ENCODE data around the gene ITGA2B.
A peak's percentile ranks its signal among the peaks of the same experiment; 100 is the strongest.

ITGA2B gene

DNA sequence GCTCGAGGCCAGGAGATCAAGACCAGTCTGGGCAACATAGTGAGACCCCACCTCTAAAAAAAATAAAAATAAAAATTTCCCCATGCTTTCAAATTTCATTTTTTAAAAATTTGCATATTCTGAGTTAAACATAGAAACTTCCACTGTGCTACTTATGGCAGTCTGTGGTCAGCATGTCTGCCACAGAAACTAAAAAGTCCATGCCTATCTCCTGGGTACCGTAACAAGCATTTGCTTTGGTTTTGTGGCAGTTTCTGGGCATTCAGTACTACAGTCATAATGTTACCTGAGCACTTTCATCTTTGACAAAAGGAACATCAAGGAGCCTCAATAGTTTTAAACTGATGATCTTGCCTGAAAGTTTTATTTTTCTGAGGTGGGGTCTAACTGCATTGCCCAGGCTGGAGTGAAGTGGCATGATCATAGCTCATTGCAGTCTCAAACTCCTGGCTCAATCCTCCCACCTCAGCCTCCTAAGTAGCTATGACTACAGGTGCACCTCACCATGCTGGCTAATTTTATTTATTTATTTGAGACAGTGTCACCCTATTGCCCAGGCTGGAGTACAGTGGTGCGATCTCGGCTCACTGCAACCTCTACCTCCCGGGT is 13.2 kb upstream of the ITGA2B start (continued):
- TF ChIP-seq CSDC2 (CRISPR knock-in tag; IDR thresholded peaks at IDR 0.05) = no peak

DNA sequence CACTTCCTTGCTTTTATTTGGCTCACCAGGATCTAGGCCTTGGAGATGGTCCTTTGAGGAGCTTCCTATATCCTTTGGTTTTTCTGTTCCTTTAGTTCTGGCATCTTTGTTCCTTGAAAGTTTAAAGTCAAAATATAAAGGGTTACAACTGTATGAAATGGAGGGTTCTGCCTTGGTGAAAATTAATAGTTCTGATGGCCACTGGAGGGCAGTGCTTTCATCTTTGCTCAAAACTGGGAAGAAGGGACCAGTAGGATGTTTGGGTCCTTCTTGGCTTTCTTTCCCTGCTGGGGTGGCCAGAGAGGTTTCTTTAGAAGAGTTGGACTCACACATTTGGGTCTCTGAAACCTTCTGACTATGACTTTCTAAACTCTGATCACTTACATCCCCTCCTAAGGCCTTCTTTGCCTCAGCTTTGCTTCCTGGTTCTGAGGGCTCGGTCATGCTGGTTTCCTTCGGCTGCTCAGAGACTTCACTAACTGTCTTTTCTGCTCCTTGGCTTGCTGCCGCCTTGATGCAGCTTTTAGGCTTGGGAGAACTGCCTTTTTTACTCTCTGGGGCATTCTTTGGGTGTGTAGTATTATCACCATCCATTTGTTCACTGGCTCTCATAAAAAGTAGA is 10.9 kb upstream of the ITGA2B start:
- ATAC-seq = peak; percentile 82
- no peak for TF ChIP-seq PPARA (CRISPR knock-in tag; IDR thresholded peaks at IDR 0.05; ENCODE audit: borderline replicate concordance)
- no peak for TF ChIP-seq ESRRG (CRISPR knock-in tag; IDR thresholded peaks at IDR 0.05)
- TF ChIP-seq CSDC2 (CRISPR knock-in tag; IDR thresholded peaks at IDR 0.05) = no peak
- TF ChIP-seq, protein P1, sequence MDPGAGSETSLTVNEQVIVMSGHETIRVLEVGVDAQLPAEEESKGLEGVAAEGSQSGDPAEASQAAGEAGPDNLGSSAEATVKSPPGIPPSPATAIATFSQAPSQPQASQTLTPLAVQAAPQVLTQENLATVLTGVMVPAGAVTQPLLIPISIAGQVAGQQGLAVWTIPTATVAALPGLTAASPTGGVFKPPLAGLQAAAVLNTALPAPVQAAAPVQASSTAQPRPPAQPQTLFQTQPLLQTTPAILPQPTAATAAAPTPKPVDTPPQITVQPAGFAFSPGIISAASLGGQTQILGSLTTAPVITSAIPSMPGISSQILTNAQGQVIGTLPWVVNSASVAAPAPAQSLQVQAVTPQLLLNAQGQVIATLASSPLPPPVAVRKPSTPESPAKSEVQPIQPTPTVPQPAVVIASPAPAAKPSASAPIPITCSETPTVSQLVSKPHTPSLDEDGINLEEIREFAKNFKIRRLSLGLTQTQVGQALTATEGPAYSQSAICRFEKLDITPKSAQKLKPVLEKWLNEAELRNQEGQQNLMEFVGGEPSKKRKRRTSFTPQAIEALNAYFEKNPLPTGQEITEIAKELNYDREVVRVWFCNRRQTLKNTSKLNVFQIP (CRISPR knock-in tag; IDR thresholded peaks at IDR 0.05; ENCODE audit: borderline replicate concordance, low read depth) = no peak
- TF ChIP-seq ARNTL (CRISPR knock-in tag; IDR thresholded peaks at IDR 0.05; ENCODE audit: borderline replicate concordance, low read depth) = no peak
- TF ChIP-seq, protein P2, sequence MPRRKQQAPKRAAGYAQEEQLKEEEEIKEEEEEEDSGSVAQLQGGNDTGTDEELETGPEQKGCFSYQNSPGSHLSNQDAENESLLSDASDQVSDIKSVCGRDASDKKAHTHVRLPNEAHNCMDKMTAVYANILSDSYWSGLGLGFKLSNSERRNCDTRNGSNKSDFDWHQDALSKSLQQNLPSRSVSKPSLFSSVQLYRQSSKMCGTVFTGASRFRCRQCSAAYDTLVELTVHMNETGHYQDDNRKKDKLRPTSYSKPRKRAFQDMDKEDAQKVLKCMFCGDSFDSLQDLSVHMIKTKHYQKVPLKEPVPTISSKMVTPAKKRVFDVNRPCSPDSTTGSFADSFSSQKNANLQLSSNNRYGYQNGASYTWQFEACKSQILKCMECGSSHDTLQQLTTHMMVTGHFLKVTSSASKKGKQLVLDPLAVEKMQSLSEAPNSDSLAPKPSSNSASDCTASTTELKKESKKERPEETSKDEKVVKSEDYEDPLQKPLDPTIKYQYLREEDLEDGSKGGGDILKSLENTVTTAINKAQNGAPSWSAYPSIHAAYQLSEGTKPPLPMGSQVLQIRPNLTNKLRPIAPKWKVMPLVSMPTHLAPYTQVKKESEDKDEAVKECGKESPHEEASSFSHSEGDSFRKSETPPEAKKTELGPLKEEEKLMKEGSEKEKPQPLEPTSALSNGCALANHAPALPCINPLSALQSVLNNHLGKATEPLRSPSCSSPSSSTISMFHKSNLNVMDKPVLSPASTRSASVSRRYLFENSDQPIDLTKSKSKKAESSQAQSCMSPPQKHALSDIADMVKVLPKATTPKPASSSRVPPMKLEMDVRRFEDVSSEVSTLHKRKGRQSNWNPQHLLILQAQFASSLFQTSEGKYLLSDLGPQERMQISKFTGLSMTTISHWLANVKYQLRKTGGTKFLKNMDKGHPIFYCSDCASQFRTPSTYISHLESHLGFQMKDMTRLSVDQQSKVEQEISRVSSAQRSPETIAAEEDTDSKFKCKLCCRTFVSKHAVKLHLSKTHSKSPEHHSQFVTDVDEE (CRISPR knock-in tag; IDR thresholded peaks at IDR 0.05) = no peak
- no peak for TF ChIP-seq ZFP30 (CRISPR knock-in tag; IDR thresholded peaks at IDR 0.05)

DNA sequence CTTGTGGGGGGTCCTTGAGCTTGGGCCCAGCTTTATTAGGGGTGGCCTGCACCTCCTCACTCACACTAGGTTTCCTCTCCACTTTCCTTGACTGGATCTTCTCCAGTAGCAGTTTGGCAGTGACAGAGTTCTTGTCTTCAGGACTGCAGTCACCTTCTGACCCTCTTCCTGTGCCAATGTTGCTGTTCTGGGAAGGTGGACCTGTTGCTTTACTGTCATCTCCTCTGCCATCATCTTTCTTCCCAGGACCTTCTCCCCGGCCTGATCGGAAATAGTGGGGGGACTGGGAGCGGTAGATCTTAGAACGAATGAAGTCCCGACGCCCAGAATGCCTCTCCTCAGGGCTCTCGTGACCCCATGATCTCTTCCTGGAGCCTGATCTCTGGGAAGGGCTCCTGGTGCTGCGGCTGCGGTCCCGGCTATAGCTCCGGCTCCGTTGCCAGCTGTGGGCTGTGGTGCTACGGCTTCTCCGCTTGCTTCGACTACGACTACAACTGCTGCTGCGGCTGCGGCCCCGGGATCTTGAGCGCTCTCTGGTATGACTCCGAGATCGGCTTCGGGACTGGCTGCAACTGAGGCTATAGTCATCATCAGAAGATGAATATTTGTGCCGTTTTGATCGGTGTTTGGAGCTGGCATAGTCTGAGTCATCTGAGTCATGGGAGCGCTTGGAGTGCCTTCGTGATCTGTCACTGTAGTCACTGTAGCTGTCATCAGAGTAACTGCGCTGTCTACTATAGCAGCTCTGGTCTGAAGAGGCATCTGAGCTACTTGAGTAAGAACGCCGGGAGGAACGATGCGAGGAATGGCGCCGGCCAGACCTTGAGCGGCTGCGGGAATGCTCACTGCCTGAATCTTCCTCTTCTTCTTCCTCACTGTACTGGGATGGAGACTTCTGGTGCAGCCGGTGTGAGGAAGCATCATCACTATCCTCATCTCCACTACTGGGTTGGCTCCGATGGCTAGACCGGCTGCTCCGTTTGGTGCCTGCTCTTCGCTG is 9.5 kb upstream of the ITGA2B start:
- no peak for ATAC-seq
- TF ChIP-seq PPARA (CRISPR knock-in tag; IDR thresholded peaks at IDR 0.05; ENCODE audit: borderline replicate concordance) = no peak
- TF ChIP-seq ZNF70 (CRISPR knock-in tag; IDR thresholded peaks at IDR 0.05) = no peak
- no peak for TF ChIP-seq ARNTL (CRISPR knock-in tag; IDR thresholded peaks at IDR 0.05; ENCODE audit: borderline replicate concordance, low read depth)
- TF ChIP-seq, protein P3, sequence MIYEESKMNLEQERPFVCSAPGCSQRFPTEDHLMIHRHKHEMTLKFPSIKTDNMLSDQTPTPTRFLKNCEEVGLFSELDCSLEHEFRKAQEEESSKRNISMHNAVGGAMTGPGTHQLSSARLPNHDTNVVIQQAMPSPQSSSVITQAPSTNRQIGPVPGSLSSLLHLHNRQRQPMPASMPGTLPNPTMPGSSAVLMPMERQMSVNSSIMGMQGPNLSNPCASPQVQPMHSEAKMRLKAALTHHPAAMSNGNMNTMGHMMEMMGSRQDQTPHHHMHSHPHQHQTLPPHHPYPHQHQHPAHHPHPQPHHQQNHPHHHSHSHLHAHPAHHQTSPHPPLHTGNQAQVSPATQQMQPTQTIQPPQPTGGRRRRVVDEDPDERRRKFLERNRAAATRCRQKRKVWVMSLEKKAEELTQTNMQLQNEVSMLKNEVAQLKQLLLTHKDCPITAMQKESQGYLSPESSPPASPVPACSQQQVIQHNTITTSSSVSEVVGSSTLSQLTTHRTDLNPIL (CRISPR knock-in tag; IDR thresholded peaks at IDR 0.05; ENCODE audit: low read depth) = no peak
- TF ChIP-seq, protein P2 (CRISPR knock-in tag; IDR thresholded peaks at IDR 0.05) = no peak
- TF ChIP-seq ZNF8 (CRISPR knock-in tag; IDR thresholded peaks at IDR 0.05) = no peak
- no peak for TF ChIP-seq RARB (CRISPR knock-in tag; IDR thresholded peaks at IDR 0.05)
- no peak for TF ChIP-seq ESRRG (CRISPR knock-in tag; IDR thresholded peaks at IDR 0.05)
- TF ChIP-seq CSDC2 (CRISPR knock-in tag; IDR thresholded peaks at IDR 0.05) = no peak
- TF ChIP-seq GLIS3 (CRISPR knock-in tag; IDR thresholded peaks at IDR 0.05) = no peak
- TF ChIP-seq, protein P4, sequence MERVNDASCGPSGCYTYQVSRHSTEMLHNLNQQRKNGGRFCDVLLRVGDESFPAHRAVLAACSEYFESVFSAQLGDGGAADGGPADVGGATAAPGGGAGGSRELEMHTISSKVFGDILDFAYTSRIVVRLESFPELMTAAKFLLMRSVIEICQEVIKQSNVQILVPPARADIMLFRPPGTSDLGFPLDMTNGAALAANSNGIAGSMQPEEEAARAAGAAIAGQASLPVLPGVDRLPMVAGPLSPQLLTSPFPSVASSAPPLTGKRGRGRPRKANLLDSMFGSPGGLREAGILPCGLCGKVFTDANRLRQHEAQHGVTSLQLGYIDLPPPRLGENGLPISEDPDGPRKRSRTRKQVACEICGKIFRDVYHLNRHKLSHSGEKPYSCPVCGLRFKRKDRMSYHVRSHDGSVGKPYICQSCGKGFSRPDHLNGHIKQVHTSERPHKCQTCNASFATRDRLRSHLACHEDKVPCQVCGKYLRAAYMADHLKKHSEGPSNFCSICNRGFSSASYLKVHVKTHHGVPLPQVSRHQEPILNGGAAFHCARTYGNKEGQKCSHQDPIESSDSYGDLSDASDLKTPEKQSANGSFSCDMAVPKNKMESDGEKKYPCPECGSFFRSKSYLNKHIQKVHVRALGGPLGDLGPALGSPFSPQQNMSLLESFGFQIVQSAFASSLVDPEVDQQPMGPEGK (CRISPR knock-in tag; IDR thresholded peaks at IDR 0.05; ENCODE audit: borderline replicate concordance) = no peak
- TF ChIP-seq ISL1 (CRISPR knock-in tag; IDR thresholded peaks at IDR 0.05) = no peak
- TF ChIP-seq ZC3H10 (CRISPR knock-in tag; IDR thresholded peaks at IDR 0.05) = no peak
- TF ChIP-seq, protein P1 (CRISPR knock-in tag; IDR thresholded peaks at IDR 0.05; ENCODE audit: borderline replicate concordance, low read depth) = no peak
- no peak for TF ChIP-seq BACH2 (CRISPR knock-in tag; IDR thresholded peaks at IDR 0.05; ENCODE audit: borderline replicate concordance)
- TF ChIP-seq, protein P5, sequence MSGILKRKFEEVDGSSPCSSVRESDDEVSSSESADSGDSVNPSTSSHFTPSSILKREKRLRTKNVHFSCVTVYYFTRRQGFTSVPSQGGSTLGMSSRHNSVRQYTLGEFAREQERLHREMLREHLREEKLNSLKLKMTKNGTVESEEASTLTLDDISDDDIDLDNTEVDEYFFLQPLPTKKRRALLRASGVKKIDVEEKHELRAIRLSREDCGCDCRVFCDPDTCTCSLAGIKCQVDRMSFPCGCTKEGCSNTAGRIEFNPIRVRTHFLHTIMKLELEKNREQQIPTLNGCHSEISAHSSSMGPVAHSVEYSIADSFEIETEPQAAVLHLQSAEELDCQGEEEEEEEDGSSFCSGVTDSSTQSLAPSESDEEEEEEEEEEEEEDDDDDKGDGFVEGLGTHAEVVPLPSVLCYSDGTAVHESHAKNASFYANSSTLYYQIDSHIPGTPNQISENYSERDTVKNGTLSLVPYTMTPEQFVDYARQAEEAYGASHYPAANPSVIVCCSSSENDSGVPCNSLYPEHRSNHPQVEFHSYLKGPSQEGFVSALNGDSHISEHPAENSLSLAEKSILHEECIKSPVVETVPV (CRISPR knock-in tag; IDR thresholded peaks at IDR 0.05) = no peak
- no peak for TF ChIP-seq ZFP30 (CRISPR knock-in tag; IDR thresholded peaks at IDR 0.05)
- no peak for TF ChIP-seq TOX (CRISPR knock-in tag; IDR thresholded peaks at IDR 0.05; ENCODE audit: borderline replicate concordance)

All from SK-N-SH treated with all-trans-retinoic acid at 6 μM for 48 hours (cell line).